Nephron (organoid): ENCODE results near the gene PARD3.
"Not testable (repeated sequence)": the region's sequence is repeated elsewhere in the genome, so short reads cannot be mapped to it uniquely, and the experiment has no call there.

Source experiments
- H3K27ac Mint-ChIP-seq, 3 experiments: 2 replicates each; pipeline ENCODE4 v1.8.0; 2020; ENCODE audit warnings: mixed read lengths in 3 of 3, mild to moderate bottlenecking in 2 of 3, moderate library complexity in 1 of 3
- H3K27me3 Mint-ChIP-seq: 2 replicates; pipeline ENCODE4 v1.8.0; 2021; ENCODE audit warnings: low read depth, mild to moderate bottlenecking, moderate library complexity, mixed read lengths
- H3K36me3 Mint-ChIP-seq: 2 replicates; pipeline ENCODE4 v1.8.0; 2020; ENCODE audit warnings: low read depth, mixed read lengths
- H3K4me1 Mint-ChIP-seq: 2 replicates; pipeline ENCODE4 v1.8.0; 2020; ENCODE audit warnings: mixed read lengths
- H3K4me3 Mint-ChIP-seq, 3 experiments: 2 replicates each; pipeline ENCODE4 v1.8.0; 2020; ENCODE audit warnings: mild to moderate bottlenecking in 3 of 3, mixed read lengths in 3 of 3, moderate library complexity in 2 of 3
- H3K9me3 Mint-ChIP-seq: 2 replicates; pipeline ENCODE4 v1.8.0; 2020; ENCODE audit warnings: mixed read lengths
- TF ChIP-seq, protein P1 (sequence below), 3 experiments: fragments of 200-600 bp; sonication (generic); IDR thresholded peaks; one replicate each; pipeline ENCODE4 v1.5.0; 2021; ENCODE audit warnings: antibody characterized with exemption in 3 of 3; ENCODE audit not compliant: unreplicated experiment in 3 of 3

The PARD3 gene

DNA sequence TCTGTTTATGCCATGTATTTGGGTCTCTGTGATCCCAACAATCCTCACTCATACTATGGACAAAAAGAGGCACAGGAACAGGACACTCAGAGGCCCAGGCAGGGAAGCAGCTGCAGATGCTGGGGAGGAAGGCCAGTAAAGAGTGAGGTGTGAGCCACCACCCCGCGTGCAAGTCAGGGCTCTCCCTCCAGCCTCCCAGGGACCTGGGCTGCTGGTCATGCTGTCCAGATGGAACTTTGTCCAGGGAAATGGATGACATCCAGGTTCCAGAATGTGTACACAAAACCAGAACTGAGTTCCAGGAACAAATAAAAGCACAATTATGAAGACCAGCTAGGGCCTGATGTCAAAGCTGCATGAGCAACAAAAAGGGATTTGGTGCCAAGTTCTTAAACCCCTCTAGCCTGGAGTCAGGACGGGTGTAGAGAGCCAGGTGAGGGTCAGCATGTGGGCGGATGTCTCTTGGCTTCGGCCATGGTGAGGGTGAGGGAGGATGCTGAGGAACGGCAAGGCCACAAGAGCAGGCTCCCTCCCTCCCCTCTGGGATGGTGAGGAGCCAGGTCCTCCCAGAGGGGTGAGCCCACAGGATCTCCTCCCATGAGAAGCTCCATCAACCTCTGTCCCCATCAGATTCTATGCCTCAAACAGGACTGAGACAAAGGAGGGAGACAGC, 739.7 kb downstream of the PARD3 start:
- peaks cover 7% of the 10 kb centered on the region for H3K27me3 Mint-ChIP-seq
- peaks cover 3% of the 10 kb centered on the region for H3K36me3 Mint-ChIP-seq
- peaks cover 8% of the 10 kb centered on the region for H3K4me1 Mint-ChIP-seq
- TF ChIP-seq, protein P1, sequence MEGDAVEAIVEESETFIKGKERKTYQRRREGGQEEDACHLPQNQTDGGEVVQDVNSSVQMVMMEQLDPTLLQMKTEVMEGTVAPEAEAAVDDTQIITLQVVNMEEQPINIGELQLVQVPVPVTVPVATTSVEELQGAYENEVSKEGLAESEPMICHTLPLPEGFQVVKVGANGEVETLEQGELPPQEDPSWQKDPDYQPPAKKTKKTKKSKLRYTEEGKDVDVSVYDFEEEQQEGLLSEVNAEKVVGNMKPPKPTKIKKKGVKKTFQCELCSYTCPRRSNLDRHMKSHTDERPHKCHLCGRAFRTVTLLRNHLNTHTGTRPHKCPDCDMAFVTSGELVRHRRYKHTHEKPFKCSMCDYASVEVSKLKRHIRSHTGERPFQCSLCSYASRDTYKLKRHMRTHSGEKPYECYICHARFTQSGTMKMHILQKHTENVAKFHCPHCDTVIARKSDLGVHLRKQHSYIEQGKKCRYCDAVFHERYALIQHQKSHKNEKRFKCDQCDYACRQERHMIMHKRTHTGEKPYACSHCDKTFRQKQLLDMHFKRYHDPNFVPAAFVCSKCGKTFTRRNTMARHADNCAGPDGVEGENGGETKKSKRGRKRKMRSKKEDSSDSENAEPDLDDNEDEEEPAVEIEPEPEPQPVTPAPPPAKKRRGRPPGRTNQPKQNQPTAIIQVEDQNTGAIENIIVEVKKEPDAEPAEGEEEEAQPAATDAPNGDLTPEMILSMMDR (IDR thresholded peaks at IDR 0.05; ENCODE audit: unreplicated experiment in 3 of 3), result no peak
- H3K27ac Mint-ChIP-seq, result no peak overlapping the region
- H3K4me3 Mint-ChIP-seq, result no peak overlapping the region
- peaks cover 19% of the 10 kb centered on the region for H3K9me3 Mint-ChIP-seq

DNA sequence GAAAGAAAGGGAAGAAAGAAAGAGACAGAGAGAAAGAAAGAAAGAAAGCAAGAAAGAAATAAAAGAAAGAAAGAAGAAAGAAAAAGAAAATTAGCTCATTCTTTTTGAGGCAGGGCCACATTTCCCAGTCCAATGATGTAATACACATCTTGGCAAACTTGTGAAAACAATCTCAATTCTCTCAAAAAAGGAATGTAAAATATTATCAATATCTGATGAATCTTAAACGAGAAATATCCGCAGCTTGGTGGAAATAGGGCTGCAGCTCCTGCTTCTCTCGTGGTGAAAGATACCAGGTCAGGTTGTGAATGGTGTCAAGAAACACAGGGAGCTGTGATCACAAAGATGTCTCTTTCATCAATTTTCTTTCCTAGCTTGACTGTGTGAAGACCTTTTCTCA, 741.0 kb downstream of the PARD3 start:
- no peak overlapping the region for H3K4me3 Mint-ChIP-seq
- H3K27me3 Mint-ChIP-seq, result peaks cover 3% of the 10 kb centered on the region
- TF ChIP-seq, protein P1 (IDR thresholded peaks at IDR 0.05; ENCODE audit: unreplicated experiment in 3 of 3), result no peak
- H3K36me3 Mint-ChIP-seq, result peaks cover 3% of the 10 kb centered on the region
- H3K4me1 Mint-ChIP-seq, result peaks cover under 1% of the 10 kb centered on the region
- H3K27ac Mint-ChIP-seq, result no peak overlapping the region
- H3K9me3 Mint-ChIP-seq, result peaks cover 31% of the 10 kb centered on the region

DNA sequence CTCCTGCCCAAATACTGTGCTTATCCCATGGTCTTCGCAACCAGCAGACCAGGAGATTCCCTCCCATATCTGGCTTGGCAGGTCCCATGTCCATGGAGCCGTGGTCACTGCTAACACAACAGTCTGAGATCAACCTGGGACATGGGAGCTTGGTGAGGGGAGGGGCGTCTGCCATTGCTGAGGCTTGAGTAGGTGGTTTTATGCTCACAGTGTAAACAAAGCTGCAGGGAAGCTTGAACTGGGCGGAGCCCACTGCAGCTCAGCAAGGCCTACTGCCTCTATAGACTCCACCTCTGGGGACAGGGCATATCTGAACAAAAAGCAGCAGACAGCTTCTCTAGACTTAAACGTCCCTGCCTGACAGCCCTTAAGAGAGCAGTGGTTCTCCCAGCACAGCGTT, 747.4 kb downstream of the PARD3 start:
- H3K4me1 Mint-ChIP-seq, H3K36me3 Mint-ChIP-seq, H3K27me3 Mint-ChIP-seq, H3K27ac Mint-ChIP-seq, H3K4me3 Mint-ChIP-seq: not testable (repeated sequence)
- H3K9me3 Mint-ChIP-seq, result peaks cover 59% of the 10 kb centered on the region

DNA sequence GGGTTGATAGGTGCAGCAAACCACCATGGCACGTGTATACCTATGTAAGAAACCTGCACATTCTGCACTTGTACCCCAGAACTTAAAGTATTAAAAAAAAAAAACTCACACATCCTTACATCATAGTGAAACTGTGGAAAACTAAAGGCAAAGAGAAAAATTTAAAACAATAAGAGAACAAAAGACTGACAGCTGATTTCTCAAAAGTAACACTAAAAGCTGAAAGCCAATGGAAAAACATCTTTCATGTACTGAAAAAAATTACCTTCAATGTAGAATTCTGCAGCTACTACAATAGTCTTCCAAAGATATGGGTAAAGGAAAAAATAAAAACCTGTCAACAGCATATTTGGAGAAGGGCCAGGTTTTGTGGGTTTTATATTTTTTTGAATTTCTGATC, 751.5 kb downstream of the PARD3 start:
- Mint-ChIP-seq H3K4me3 (no peak overlapping the region), H3K27ac (no peak overlapping the region), H3K9me3 (peaks cover 50% of the 10 kb centered on the region), H3K27me3 (peaks cover 3% of the 10 kb centered on the region), H3K36me3 (peaks cover 15% of the 10 kb centered on the region), H3K4me1 (peaks cover 8% of the 10 kb centered on the region)
- TF ChIP-seq, protein P1 (IDR thresholded peaks at IDR 0.05; ENCODE audit: unreplicated experiment in 3 of 3), result no peak

DNA sequence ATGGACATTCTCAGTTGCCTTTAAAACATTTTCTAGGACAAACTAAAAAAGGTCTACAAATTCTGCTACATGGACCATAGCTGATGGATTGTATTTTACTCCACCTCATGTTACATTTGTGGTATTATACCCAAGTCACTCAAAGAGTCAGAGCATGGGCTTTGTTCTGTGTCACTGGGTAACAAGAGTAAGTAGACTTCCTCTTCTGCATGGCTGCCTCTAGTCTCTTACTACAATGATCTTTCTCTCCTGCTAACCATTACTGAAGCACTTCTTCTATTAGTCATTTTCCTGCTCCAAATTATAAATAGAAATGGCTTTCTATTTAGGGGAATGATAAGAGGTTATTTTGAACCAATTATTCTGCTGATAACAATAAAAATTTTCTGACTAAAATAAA, 753.3 kb downstream of the PARD3 start:
- peaks cover 41% of the 10 kb centered on the region for H3K9me3 Mint-ChIP-seq
- peaks cover 15% of the 10 kb centered on the region for H3K36me3 Mint-ChIP-seq
- H3K4me1 Mint-ChIP-seq, result peaks cover 11% of the 10 kb centered on the region
- H3K4me3 Mint-ChIP-seq, result no peak overlapping the region
- H3K27me3 Mint-ChIP-seq, result peaks cover 3% of the 10 kb centered on the region
- TF ChIP-seq, protein P1 (IDR thresholded peaks at IDR 0.05; ENCODE audit: unreplicated experiment in 3 of 3), result no peak
- H3K27ac Mint-ChIP-seq, result no peak overlapping the region
